ENCODE results near the gene GAPVD1.

The GAPVD1 gene

DNA sequence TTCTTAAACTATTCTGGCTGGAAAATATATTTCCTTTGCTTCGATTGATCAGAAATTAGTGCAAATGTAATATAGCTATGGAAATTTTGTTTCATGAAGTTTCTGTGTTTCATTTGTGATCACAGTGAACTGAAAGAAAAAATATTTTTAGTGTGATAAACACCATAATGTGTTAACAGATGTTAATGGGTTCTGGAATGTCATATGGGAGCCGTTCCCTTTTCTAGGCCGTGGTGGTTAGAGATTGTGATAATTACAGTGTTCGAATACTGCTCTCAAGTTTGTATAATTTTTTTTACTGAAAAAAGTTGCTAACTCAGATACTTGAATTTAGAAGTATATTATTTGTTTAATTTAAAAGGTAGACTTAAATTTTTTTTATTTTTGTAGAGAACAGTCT is 19.3 kb downstream of the GAPVD1 start:
- TF ChIP-seq POLR2AphosphoS5 (IDR thresholded peaks at IDR 0.05; ENCODE audit: low read depth, low read length) (no peak), TAF1 (IDR thresholded peaks at IDR 0.05; ENCODE audit: borderline replicate concordance, insufficient read depth, low read length) (no peak)

DNA sequence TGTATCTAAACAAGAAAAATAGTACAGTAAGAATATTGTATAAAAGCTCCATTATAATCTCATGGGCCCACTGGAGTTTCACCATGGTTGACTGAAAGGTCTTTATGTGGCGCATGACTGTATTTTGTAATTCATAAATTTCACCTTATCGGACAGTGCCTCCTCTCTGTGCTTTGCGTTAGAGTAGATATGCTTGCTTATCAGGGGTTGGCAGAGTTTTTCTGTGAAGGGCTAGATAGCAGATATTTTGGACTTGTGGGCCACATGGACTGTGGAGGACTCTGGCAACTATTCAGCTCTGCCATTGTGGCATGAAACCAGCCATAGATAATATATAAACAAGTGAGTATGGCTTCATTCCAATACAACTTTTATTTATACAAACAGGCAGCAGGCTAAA is 23.2 kb downstream of the GAPVD1 start:
- TF ChIP-seq, protein P1, sequence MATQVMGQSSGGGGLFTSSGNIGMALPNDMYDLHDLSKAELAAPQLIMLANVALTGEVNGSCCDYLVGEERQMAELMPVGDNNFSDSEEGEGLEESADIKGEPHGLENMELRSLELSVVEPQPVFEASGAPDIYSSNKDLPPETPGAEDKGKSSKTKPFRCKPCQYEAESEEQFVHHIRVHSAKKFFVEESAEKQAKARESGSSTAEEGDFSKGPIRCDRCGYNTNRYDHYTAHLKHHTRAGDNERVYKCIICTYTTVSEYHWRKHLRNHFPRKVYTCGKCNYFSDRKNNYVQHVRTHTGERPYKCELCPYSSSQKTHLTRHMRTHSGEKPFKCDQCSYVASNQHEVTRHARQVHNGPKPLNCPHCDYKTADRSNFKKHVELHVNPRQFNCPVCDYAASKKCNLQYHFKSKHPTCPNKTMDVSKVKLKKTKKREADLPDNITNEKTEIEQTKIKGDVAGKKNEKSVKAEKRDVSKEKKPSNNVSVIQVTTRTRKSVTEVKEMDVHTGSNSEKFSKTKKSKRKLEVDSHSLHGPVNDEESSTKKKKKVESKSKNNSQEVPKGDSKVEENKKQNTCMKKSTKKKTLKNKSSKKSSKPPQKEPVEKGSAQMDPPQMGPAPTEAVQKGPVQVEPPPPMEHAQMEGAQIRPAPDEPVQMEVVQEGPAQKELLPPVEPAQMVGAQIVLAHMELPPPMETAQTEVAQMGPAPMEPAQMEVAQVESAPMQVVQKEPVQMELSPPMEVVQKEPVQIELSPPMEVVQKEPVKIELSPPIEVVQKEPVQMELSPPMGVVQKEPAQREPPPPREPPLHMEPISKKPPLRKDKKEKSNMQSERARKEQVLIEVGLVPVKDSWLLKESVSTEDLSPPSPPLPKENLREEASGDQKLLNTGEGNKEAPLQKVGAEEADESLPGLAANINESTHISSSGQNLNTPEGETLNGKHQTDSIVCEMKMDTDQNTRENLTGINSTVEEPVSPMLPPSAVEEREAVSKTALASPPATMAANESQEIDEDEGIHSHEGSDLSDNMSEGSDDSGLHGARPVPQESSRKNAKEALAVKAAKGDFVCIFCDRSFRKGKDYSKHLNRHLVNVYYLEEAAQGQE (IDR thresholded peaks at IDR 0.05; ENCODE audit: insufficient read depth in 1 of 2, low read depth in 2 of 2, low read length in 2 of 2): no peak
- TF ChIP-seq POLR2AphosphoS5 (IDR thresholded peaks at IDR 0.05; ENCODE audit: low read depth, low read length) (no peak), TAF1 (IDR thresholded peaks at IDR 0.05; ENCODE audit: borderline replicate concordance, insufficient read depth, low read length) (no peak), FOXP2 (optimal IDR thresholded peaks at IDR 0.05; ENCODE audit: borderline replicate concordance, extremely low read depth, extremely low read length, insufficient read depth) (no peak), SIN3A (IDR thresholded peaks at IDR 0.05; ENCODE audit: borderline replicate concordance, insufficient read depth, low read length) (no peak)

DNA sequence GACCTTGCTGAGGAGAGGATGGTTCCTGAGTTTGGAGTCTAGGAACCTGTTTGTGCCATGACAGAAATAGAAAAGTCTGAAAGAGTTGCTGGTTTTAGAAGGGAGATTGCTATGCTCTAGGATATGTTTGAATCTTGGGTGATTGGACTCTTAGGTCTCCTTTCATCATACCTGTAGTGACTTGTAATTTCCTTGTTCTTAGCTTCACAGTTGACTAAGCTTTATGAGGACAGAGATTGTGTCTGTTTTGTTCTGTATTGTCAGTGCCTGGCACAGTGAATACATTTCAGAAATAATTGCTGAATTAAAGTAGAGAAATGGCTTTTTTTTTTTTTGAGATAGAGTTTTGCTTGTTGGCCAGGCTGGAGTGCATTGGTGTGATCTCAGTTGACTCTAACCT is 31.5 kb downstream of the GAPVD1 start:
- no peak for TF ChIP-seq SIN3A (IDR thresholded peaks at IDR 0.05; ENCODE audit: borderline replicate concordance, insufficient read depth, low read length)

DNA sequence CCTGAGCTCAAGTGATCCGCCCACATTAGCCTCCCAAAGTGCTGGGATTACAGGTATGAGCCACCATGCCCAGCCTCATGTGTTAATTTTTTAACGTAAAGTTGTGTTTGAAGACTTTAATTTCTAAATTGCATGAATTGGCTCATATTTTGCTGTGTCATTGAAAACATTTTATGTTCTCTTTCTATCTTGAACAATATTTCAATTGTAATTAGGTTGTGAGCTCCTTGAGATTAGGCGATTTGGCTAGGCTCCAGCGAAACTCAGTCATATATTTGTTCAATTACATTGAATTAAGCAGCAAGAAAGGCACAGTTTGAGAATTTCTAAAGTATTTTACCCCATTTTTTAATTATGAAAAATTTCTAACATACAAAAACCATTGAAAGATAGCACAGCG is 34.0 kb downstream of the GAPVD1 start:
- TF ChIP-seq SIN3A (IDR thresholded peaks at IDR 0.05; ENCODE audit: borderline replicate concordance, insufficient read depth, low read length) (no peak), TAF1 (IDR thresholded peaks at IDR 0.05; ENCODE audit: borderline replicate concordance, insufficient read depth, low read length) (no peak), POLR2AphosphoS5 (IDR thresholded peaks at IDR 0.05; ENCODE audit: low read depth, low read length) (no peak), FOXP2 (optimal IDR thresholded peaks at IDR 0.05; ENCODE audit: borderline replicate concordance, extremely low read depth, extremely low read length, insufficient read depth) (no peak)
- TF ChIP-seq, protein P1 (IDR thresholded peaks at IDR 0.05; ENCODE audit: insufficient read depth in 1 of 2, low read depth in 2 of 2, low read length in 2 of 2): no peak

DNA sequence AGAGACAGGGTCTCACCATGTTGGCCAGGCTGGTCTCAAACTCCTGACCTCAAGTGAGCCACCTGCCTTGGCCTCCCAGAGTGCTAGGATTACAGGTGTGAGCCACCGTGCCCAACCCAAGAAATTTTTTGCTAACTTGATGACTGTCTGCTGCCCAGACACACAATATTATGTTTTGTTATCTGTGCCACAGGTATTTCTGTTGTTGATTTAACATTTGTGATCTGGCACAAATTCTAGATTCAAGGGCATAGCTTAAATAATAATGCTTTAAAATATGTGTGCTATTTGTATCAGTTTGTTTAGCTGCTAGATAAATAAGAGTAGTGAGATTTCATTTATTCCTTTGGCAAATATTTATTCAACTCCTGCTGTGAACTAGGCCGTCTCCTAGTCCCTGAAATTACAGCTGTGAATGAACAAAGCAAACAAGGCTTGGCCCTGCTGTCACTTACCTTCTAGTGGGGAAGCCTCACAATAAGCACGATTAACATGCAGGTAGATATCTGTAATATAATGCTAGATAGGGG is 35.3 kb downstream of the GAPVD1 start:
- TF ChIP-seq POLR2AphosphoS5 (IDR thresholded peaks at IDR 0.05; ENCODE audit: low read depth, low read length): no peak
- no peak for TF ChIP-seq SIN3A (IDR thresholded peaks at IDR 0.05; ENCODE audit: borderline replicate concordance, insufficient read depth, low read length)
- no peak for TF ChIP-seq FOXP2 (optimal IDR thresholded peaks at IDR 0.05; ENCODE audit: borderline replicate concordance, extremely low read depth, extremely low read length, insufficient read depth)
- TF ChIP-seq TAF1 (IDR thresholded peaks at IDR 0.05; ENCODE audit: borderline replicate concordance, insufficient read depth, low read length): no peak
- TF ChIP-seq, protein P1 (IDR thresholded peaks at IDR 0.05; ENCODE audit: insufficient read depth in 1 of 2, low read depth in 2 of 2, low read length in 2 of 2): no peak

DNA sequence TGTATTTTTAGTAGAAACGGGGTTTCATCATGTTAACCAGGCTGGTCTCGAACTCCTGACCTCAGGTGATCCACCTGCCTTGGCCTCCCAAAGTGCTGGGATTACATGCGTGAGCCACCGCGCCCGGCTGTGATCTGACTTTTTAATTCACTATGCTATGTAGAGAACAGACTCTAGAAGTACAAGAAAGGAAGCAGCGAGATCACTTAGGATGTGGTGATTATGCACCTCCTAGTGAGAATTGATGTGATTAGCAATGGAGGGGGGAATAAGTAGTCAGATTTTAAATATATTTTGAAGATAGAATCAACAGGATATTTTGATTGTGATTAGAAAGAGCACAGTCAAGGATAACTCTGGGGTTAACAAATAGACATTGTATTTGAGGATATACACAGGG is 36.3 kb downstream of the GAPVD1 start:
- TF ChIP-seq SIN3A (IDR thresholded peaks at IDR 0.05; ENCODE audit: borderline replicate concordance, insufficient read depth, low read length): no peak
- no peak for TF ChIP-seq TAF1 (IDR thresholded peaks at IDR 0.05; ENCODE audit: borderline replicate concordance, insufficient read depth, low read length)
- TF ChIP-seq, protein P1 (IDR thresholded peaks at IDR 0.05; ENCODE audit: insufficient read depth in 1 of 2, low read depth in 2 of 2, low read length in 2 of 2): no peak
- TF ChIP-seq POLR2AphosphoS5 (IDR thresholded peaks at IDR 0.05; ENCODE audit: low read depth, low read length): no peak
- no peak for TF ChIP-seq FOXP2 (optimal IDR thresholded peaks at IDR 0.05; ENCODE audit: borderline replicate concordance, extremely low read depth, extremely low read length, insufficient read depth)
